ENCODE data around the gene AMZ1. TPM values are rescaled to one million over a fixed set of nuclear protein-coding genes. Genes with fewer than 3 reads are reported as not detected.

AMZ1 gene
- total and polyA plus RNA-seq, 7 experiments from 2014 or later, result 0.07 to 2.4 (median 0.43) TPM

- H3K4me1 Mint-ChIP-seq, result peaks cover 8 to 45% (median 20%) of the 10 kb centered on the region in 7 donors
- peaks cover 11 to 64% (median 41%) of the 10 kb centered on the region in 5 donors for H3K36me3 Mint-ChIP-seq
- ATAC-seq, result no peak
Observed at GRCh38 chr7:2758673-2759616, 70.9 kb downstream of the AMZ1 start.

GRCh38 chr7:2759736-2760097, 71.7 kb downstream of the AMZ1 start:
- H3K4me3 ChIP-seq (ENCODE audit: low read length), result no peak overlapping the region
- H3K36me3 ChIP-seq (ENCODE audit: control insufficient read depth in 2 of 3, insufficient read depth in 3 of 3, low read length in 3 of 3), result no peaks in the 10 kb centered on the region
- H3K4me1 ChIP-seq (ENCODE audit: control insufficient read depth in 2 of 2, insufficient read depth in 2 of 2, low read length in 2 of 2), result peaks cover 0 to 29% of the 10 kb centered on the region in 2 donors
- H3K4me3 Mint-ChIP-seq, result no peak overlapping the region
- no peak for ATAC-seq
- peaks cover 0 to 13% (median 0%) of the 10 kb centered on the region in 11 donors for H3K9me3 Mint-ChIP-seq
- H3K27ac Mint-ChIP-seq, result peak overlapping the region in 1 of 9 donors; percentile 59
- no peaks in the 10 kb centered on the region for H3K9me3 ChIP-seq (ENCODE audit: control insufficient read depth in 2 of 3, low read length in 3 of 3)
- no peaks in the 10 kb centered on the region for H3K27me3 ChIP-seq (ENCODE audit: control insufficient read depth in 2 of 2, insufficient read depth in 2 of 2, low read length in 2 of 2)
- H3K27me3 Mint-ChIP-seq, result no peaks in the 10 kb centered on the region
- CTCF ChIA-PET, result no interaction called here
- H3K4me1 Mint-ChIP-seq, result peaks cover 8 to 45% (median 20%) of the 10 kb centered on the region in 7 donors
- DNase-seq, result no peak
- peaks cover 11 to 61% (median 38%) of the 10 kb centered on the region in 5 donors for H3K36me3 Mint-ChIP-seq
- POLR2A ChIA-PET, result no interaction called here
- no peak overlapping the region for H3K27ac ChIP-seq (ENCODE audit: low read depth, low read length)
- intact Hi-C loops (cut with micrococcal nuclease), result loop anchor here in 1 of 2 donors (2.0 kb wide), 1 partner anchor 49 kb away; no protein-coding TSS in a partner anchor

More at GRCh38 chr7:2758673-2759616, 70.9 kb downstream of the AMZ1 start:
- no peaks in the 10 kb centered on the region for H3K36me3 ChIP-seq (ENCODE audit: control insufficient read depth in 2 of 3, insufficient read depth in 3 of 3, low read length in 3 of 3)
- no peak overlapping the region for H3K27ac ChIP-seq (ENCODE audit: low read depth, low read length)
- H3K4me3 ChIP-seq (ENCODE audit: low read length), result no peak overlapping the region
- H3K27ac Mint-ChIP-seq, result peak overlapping the region in 3 of 9 donors; percentile 41 to 92 (median 74)
- ChIA-PET CTCF (no interaction called here), POLR2A (interaction anchor here (0.5 kb wide), 2 partner anchors 137 to 341 kb away, joined by 3 read pairs; no protein-coding TSS in a partner anchor)
- H3K9me3 ChIP-seq (ENCODE audit: control insufficient read depth in 2 of 3, low read length in 3 of 3), result no peaks in the 10 kb centered on the region
- no peaks in the 10 kb centered on the region for H3K27me3 Mint-ChIP-seq
- intact Hi-C loops (cut with micrococcal nuclease), result loop anchor here in 1 of 2 donors (1.0 to 2.0 kb wide), 2 partner anchors 14 to 48 kb away; no protein-coding TSS in a partner anchor
- H3K4me3 Mint-ChIP-seq, result peak overlapping the region in 1 of 10 donors; percentile 57
- H3K27me3 ChIP-seq (ENCODE audit: control insufficient read depth in 2 of 2, insufficient read depth in 2 of 2, low read length in 2 of 2), result no peaks in the 10 kb centered on the region
- no peak for DNase-seq
- H3K9me3 Mint-ChIP-seq, result peaks cover 0 to 13% (median 0%) of the 10 kb centered on the region in 11 donors
- peaks cover 0 to 29% of the 10 kb centered on the region in 2 donors for H3K4me1 ChIP-seq (ENCODE audit: control insufficient read depth in 2 of 2, insufficient read depth in 2 of 2, low read length in 2 of 2)

GRCh38 chr7:2760098-2760889, 72.3 kb downstream of the AMZ1 start:
- POLR2A ChIA-PET, result interaction anchor here (0.6 kb wide), 1 partner anchor 81 kb away, joined by 3 read pairs; no protein-coding TSS in a partner anchor

DNA sequence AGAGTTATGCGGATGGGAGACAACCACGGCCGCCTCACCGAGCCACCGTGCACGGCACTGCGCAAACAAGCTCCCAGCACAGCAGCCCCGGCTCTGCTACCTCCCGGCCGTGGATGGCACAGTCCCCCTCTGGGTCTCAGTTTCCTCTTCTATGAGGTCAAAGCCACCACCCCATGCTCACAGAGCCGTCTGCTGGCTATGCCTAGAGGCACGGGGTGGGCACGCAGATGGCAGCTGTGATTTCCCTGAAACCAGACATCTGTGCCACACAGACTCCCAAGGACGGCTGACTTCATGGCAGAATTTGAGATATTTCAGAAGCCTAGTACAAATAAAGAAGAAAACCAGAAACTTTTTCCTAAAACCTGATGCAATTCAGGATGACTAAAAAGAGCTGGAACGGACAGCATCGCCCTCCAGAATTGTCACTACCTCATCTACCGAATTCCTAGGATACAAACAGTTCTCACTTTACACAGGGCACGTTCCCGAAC, 73.2 kb downstream of the AMZ1 start:
- peaks cover 0 to 6% (median 0%) of the 10 kb centered on the region in 11 donors for H3K9me3 Mint-ChIP-seq
- H3K27me3 Mint-ChIP-seq, result no peaks in the 10 kb centered on the region
- no peak overlapping the region for H3K4me3 ChIP-seq (ENCODE audit: low read length)
- H3K4me1 Mint-ChIP-seq, result peaks cover 8 to 45% (median 20%) of the 10 kb centered on the region in 7 donors
- DNase-seq (no peak), ATAC-seq (no peak)
- no peak overlapping the region for H3K27ac ChIP-seq (ENCODE audit: low read depth, low read length)
- H3K4me3 Mint-ChIP-seq, result no peak overlapping the region
- peak overlapping the region in 2 of 9 donors; percentile 15 to 26 for H3K27ac Mint-ChIP-seq
- no peaks in the 10 kb centered on the region for H3K9me3 ChIP-seq (ENCODE audit: control insufficient read depth in 2 of 3, low read length in 3 of 3)
- H3K36me3 Mint-ChIP-seq, result peaks cover 7 to 52% (median 27%) of the 10 kb centered on the region in 5 donors
- peaks cover 0 to 29% of the 10 kb centered on the region in 2 donors for H3K4me1 ChIP-seq (ENCODE audit: control insufficient read depth in 2 of 2, insufficient read depth in 2 of 2, low read length in 2 of 2)
- intact Hi-C loops (cut with micrococcal nuclease), result no loop called here
- no peaks in the 10 kb centered on the region for H3K27me3 ChIP-seq (ENCODE audit: control insufficient read depth in 2 of 2, insufficient read depth in 2 of 2, low read length in 2 of 2)
- no peaks in the 10 kb centered on the region for H3K36me3 ChIP-seq (ENCODE audit: control insufficient read depth in 2 of 3, insufficient read depth in 3 of 3, low read length in 3 of 3)
- ChIA-PET CTCF (no interaction called here), POLR2A (interaction anchor here (0.6 kb wide), 1 partner anchor 80 kb away, joined by 3 read pairs; no protein-coding TSS in a partner anchor)

More at GRCh38 chr7:2760098-2760889, 72.3 kb downstream of the AMZ1 start:
- H3K4me3 Mint-ChIP-seq, result peak overlapping the region in 1 of 10 donors; percentile 35
- no peak overlapping the region for H3K27ac ChIP-seq (ENCODE audit: low read depth, low read length)
- CTCF ChIA-PET, result no interaction called here
- no peaks in the 10 kb centered on the region for H3K36me3 ChIP-seq (ENCODE audit: control insufficient read depth in 2 of 3, insufficient read depth in 3 of 3, low read length in 3 of 3)
- H3K27ac Mint-ChIP-seq, result peak overlapping the region in 3 of 9 donors; percentile 15 to 67 (median 44)
- no peak overlapping the region for H3K4me3 ChIP-seq (ENCODE audit: low read length)
- intact Hi-C loops (cut with micrococcal nuclease), result no loop called here
- H3K4me1 Mint-ChIP-seq, result peaks cover 8 to 45% (median 20%) of the 10 kb centered on the region in 7 donors
- H3K27me3 Mint-ChIP-seq, result no peaks in the 10 kb centered on the region
- ATAC-seq (peak; percentile 62), DNase-seq (no peak)
- peaks cover 0 to 29% of the 10 kb centered on the region in 2 donors for H3K4me1 ChIP-seq (ENCODE audit: control insufficient read depth in 2 of 2, insufficient read depth in 2 of 2, low read length in 2 of 2)
- H3K27me3 ChIP-seq (ENCODE audit: control insufficient read depth in 2 of 2, insufficient read depth in 2 of 2, low read length in 2 of 2), result no peaks in the 10 kb centered on the region
- peaks cover 7 to 56% (median 34%) of the 10 kb centered on the region in 5 donors for H3K36me3 Mint-ChIP-seq
- H3K9me3 Mint-ChIP-seq, result peaks cover 0 to 13% (median 0%) of the 10 kb centered on the region in 11 donors
- H3K9me3 ChIP-seq (ENCODE audit: control insufficient read depth in 2 of 3, low read length in 3 of 3), result no peaks in the 10 kb centered on the region

DNA sequence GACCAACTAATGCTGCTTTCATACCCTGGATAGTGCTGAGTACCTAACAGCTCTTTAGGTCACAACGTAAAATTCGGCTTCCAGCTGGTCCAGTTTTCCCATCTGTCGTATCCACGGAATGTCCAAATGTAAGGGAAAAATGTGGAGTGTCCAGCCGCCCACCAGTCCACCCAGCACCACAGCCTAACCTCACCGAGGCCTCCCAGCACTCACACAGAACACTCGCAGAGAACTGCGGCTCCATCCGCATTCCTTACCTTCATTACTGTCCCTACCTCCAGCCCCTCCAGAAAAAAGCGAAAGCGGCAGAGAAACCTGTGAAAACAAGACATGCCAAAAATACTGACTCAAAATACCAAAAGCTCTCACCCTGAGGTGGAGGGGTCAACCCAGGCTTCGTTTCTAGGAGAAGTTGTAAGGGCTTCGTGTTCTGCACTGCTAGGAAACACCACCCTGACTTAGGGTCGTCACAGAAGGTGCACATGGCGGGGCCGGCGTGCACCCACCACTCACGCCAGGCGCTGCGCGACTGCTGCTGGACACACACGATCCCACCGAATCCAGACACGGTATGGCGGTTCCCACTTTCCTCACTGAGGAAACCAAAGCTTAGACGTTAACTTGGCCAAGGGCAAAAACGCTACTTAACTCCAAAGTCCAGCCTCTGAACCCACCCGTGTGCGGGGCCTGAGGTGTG, 73.9 kb downstream of the AMZ1 start:
- Mint-ChIP-seq H3K36me3 (peaks cover 5 to 49% (median 20%) of the 10 kb centered on the region in 5 donors), H3K4me3 (no peak overlapping the region), H3K27ac (peak overlapping the region in 1 of 9 donors; percentile 26), H3K4me1 (peaks cover 8 to 38% (median 20%) of the 10 kb centered on the region in 7 donors), H3K9me3 (peaks cover 0 to 2% (median 0%) of the 10 kb centered on the region in 11 donors), H3K27me3 (no peaks in the 10 kb centered on the region)
- ATAC-seq (no peak), DNase-seq (no peak)
- intact Hi-C loops (cut with micrococcal nuclease), result no loop called here
- Histone ChIP-seq H3K4me1 (ENCODE audit: control insufficient read depth in 2 of 2, insufficient read depth in 2 of 2, low read length in 2 of 2) (peaks cover 0 to 29% of the 10 kb centered on the region in 2 donors), H3K27me3 (ENCODE audit: control insufficient read depth in 2 of 2, insufficient read depth in 2 of 2, low read length in 2 of 2) (no peaks in the 10 kb centered on the region), H3K27ac (ENCODE audit: low read depth, low read length) (no peak overlapping the region), H3K4me3 (ENCODE audit: low read length) (no peak overlapping the region), H3K9me3 (ENCODE audit: control insufficient read depth in 2 of 3, low read length in 3 of 3) (no peaks in the 10 kb centered on the region), H3K36me3 (ENCODE audit: control insufficient read depth in 2 of 3, insufficient read depth in 3 of 3, low read length in 3 of 3) (no peaks in the 10 kb centered on the region)
- ChIA-PET CTCF (no interaction called here), POLR2A (no interaction called here)
